ENCODE data around the gene COL15A1.

GRCh38 chr9:99004115-99004514, 60.4 kb downstream of the COL15A1 start:
- no peak for TF ChIP-seq POLR2A (IDR thresholded peaks at IDR 0.05; ENCODE audit: low read length)
- no peak for TF ChIP-seq GATA1 (IDR thresholded peaks at IDR 0.05; ENCODE audit: low read depth, low read length)
